ENCODE data around the gene BTBD6. TPM values are rescaled to one million over a fixed set of nuclear protein-coding genes. Genes with fewer than 3 reads are reported as not detected.

Gene BTBD6
- total and polyA plus RNA-seq, 2 donors (not counting 3 experiments of a cell fraction or from before 2014, with no cell fraction given), result 63.1 to 65.0 TPM

- POLR2A ChIA-PET, result interaction anchor here (0.7 kb wide), 1 partner anchor 98 kb away, joined by 3 read pairs; no protein-coding TSS in a partner anchor
- CTCF ChIA-PET, result interaction anchor here (1.1 kb wide), 1 partner anchor 10 kb away, joined by 3 read pairs; no protein-coding TSS in a partner anchor
- Histone ChIP-seq H3K27me3 (ENCODE audit: control insufficient read depth in 2 of 2, insufficient read depth in 2 of 2, low read length in 2 of 2) (no peaks in the 10 kb centered on the region), H3K9ac (replicated peaks; ENCODE audit: extremely low read depth, insufficient read depth, low read length) (no peak overlapping the region), H3K9me1 (replicated peaks; ENCODE audit: control insufficient read depth, extremely low read depth, insufficient read depth, low read length) (no peaks in the 10 kb centered on the region), H3K36me3 (ENCODE audit: control insufficient read depth in 2 of 2, extremely low read depth in 1 of 2, insufficient read depth in 2 of 2, low read length in 2 of 2) (peaks cover 0 to 10% of the 10 kb centered on the region in 2 experiments), H3K4me3 (replicated peaks in 1 of 3; ENCODE audit: insufficient read depth in 1 of 3, low read depth in 1 of 3, low read length in 3 of 3) (no peak overlapping the region), H3K4me1 (ENCODE audit: control insufficient read depth, extremely low read depth, insufficient read depth, low read length) (no peaks in the 10 kb centered on the region), H3K4me2 (ENCODE audit: insufficient read depth, low read length) (no peak overlapping the region), H4K20me1 (replicated peaks; ENCODE audit: control insufficient read depth, extremely low read depth, insufficient read depth, low read length) (no peaks in the 10 kb centered on the region), H3K27ac (ENCODE audit: insufficient read depth, low read depth, low read length) (no peak overlapping the region), H3K79me2 (ENCODE audit: control insufficient read depth, insufficient read depth, low read length) (peaks cover 2% of the 10 kb centered on the region), H3K9me3 (replicated peaks; ENCODE audit: control insufficient read depth, insufficient read depth, low read length) (no peaks in the 10 kb centered on the region), H2AFZ (ENCODE audit: low read depth, low read length) (no peak overlapping the region)
- intact Hi-C loops (cut with micrococcal nuclease) (no loop called here), dilution Hi-C loops (cut with MboI; ENCODE audit: extremely low pct_ligation_motif_present, low sequenced_read_pairs) (no loop called here)
- FAIRE-seq (no peak), DNase-seq (ENCODE audit: low read depth, low spot score) (no peak)
- no TSS peak for BruUV-seq (replicated peaks)
- TF ChIP-seq JUN (IDR thresholded peaks at IDR 0.05; ENCODE audit: borderline replicate concordance, insufficient read depth, insufficient read length, low read depth), result no peak
- no peak for TF ChIP-seq EZH2 (IDR thresholded peaks at IDR 0.05; ENCODE audit: borderline replicate concordance, low read depth, low read length, severe bottlenecking)
- TF ChIP-seq POLR2AphosphoS5 (IDR thresholded peaks at IDR 0.05; ENCODE audit: insufficient read depth, low read depth, low read length), result no peak
- TF ChIP-seq FOS (IDR thresholded peaks at IDR 0.05; ENCODE audit: borderline replicate concordance, insufficient read depth, low read length), result no peak
- no peak for TF ChIP-seq GATA2 (IDR thresholded peaks at IDR 0.05; ENCODE audit: insufficient read depth, insufficient read length, low read depth, low read length)
- TF ChIP-seq MYC (IDR thresholded peaks at IDR 0.05; ENCODE audit: low read depth, low read length), result no peak
- no peak for TF ChIP-seq MAX (IDR thresholded peaks at IDR 0.05; ENCODE audit: insufficient read depth, insufficient read length)
- no peak for TF ChIP-seq POLR2A (IDR thresholded peaks at IDR 0.05; ENCODE audit: low read depth, low read length)
- TF ChIP-seq CTCF (IDR thresholded peaks at IDR 0.05; ENCODE audit: extremely low read depth in 1 of 2, insufficient read depth in 1 of 2, low read depth in 1 of 2, low read length in 2 of 2), result no peak
Measured at GRCh38 chr14:105227346-105227745, 21.0 kb upstream of the BTBD6 start.
